ENCODE measurements around the gene LRTM2.

Gene LRTM2

DNA sequence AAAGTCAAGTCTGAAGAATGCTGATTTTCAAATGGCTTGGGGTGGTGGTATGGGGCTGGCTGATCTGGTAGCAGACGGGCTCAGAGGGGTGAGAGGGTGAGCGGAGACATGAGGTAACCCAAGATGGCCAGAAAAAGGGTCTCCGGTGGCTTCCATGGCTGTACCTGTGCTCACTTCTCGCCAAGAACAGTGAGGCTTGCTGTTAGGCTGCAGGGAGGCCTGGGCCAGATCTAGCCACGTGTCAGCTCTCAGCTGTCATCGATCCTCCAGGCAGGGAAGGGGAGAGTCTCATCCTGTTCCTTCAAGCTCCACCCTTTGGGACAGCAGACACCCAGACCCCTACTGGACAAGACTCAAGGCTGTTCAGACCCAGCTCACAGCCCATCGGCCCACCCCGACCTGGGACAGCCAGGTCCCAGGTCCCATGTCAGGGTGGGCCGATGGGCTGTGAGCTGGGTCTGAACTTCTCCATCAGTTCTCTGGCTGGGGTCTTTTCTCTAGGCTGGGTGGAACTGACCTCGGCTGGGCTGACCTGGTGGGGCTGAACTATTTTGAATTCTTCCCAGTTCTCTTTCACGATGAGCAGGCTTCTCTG is 9.0 kb downstream of the LRTM2 start:
- FAIRE-seq (no peak), DNase-seq (ENCODE audit: low spot score) (no peak)

DNA sequence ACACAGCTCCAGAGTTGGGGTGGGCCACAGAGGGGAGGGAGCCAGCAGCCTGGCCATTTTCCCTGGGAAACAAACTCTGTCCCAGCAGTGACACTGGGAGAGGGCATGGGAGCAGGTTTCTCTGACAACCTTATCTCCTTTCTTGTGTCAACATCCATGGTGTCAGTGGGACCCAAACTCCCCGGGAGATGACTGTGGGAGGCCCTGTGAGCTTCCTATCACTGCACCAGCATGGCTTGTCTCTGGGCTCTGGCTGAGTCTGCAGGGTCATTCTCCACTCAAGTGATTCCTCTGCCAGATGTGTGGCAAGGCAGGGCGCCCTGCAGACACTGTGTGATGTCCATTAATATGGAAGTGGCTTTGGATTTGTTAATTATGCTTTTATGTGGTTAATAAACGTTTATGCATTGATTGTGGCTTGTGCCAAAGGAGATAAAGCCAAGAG is 10.1 kb downstream of the LRTM2 start:
- FAIRE-seq (no peak), DNase-seq (ENCODE audit: low spot score) (no peak)

DNA sequence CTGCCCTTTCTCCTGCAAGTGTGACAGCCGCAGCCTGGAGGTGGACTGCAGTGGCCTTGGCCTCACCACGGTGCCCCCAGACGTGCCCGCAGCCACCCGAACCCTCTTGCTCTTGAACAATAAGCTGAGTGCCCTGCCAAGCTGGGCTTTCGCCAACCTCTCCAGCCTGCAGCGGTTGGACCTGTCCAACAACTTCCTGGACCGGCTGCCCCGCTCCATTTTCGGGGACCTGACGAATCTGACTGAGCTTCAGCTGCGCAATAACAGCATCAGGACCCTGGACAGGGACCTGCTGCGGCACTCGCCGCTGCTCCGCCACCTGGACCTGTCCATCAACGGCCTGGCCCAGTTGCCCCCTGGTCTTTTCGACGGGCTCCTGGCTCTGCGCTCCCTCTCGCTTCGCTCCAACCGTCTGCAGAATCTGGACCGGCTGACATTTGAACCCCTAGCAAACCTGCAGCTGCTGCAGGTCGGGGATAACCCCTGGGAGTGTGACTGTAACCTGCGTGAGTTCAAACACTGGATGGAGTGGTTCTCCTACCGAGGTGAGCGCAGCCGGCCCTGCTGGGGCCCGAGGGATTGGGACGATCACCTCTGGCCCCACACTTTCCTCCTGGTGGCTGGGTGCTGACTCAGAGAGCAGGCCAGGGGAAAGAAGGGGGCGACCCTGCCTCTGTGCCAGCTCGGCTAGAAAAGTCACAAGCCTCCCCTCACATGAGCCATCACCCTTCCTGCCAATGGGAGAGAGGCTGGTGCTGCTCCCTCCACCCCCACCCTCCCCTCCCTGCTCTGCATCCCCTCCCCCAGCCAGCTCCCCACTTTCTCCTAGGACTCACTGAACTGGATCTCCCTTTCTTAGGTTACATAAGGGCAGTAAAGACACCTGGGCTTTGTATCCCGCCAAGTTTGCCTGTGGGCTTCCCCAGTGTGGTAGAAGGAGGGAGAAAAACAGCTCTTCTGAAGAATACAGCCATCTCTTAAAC is 10.9 kb downstream of the LRTM2 start:
- DNase-seq (ENCODE audit: low spot score) = no peak
- no peak for FAIRE-seq

- FAIRE-seq = no peak
- DNase-seq (ENCODE audit: low spot score) = no peak
These were observed 12.6 kb downstream of the LRTM2 start for GRCh38 chr12:1832801-1833595.

DNA sequence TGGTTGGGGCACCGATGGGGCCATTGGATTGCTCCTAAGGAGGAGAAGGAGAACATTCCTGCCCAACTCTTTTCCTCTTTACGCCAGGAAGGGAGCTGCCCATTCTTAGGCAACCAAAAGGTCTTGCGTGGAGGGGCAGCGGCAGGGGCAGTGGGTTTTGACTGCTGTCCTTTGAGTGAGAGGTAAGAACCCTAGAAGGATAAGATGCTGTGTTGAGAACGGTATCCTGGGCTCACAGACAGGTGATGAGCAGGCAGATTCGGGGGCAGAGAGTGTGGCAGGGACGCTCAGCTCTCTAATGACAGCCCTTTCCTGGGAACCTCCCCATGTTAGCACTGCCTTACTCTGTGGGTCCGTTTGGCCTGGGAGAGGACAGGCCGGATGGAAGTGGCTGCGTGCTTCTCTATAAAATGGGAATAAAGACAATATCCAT is 13.2 kb downstream of the LRTM2 start:
- FAIRE-seq = no peak
- DNase-seq (ENCODE audit: low spot score) = no peak

- no peak for FAIRE-seq
- DNase-seq (ENCODE audit: low spot score) = no peak
These were observed 14.0 kb downstream of the LRTM2 start for GRCh38 chr12:1834186-1834925.

DNA sequence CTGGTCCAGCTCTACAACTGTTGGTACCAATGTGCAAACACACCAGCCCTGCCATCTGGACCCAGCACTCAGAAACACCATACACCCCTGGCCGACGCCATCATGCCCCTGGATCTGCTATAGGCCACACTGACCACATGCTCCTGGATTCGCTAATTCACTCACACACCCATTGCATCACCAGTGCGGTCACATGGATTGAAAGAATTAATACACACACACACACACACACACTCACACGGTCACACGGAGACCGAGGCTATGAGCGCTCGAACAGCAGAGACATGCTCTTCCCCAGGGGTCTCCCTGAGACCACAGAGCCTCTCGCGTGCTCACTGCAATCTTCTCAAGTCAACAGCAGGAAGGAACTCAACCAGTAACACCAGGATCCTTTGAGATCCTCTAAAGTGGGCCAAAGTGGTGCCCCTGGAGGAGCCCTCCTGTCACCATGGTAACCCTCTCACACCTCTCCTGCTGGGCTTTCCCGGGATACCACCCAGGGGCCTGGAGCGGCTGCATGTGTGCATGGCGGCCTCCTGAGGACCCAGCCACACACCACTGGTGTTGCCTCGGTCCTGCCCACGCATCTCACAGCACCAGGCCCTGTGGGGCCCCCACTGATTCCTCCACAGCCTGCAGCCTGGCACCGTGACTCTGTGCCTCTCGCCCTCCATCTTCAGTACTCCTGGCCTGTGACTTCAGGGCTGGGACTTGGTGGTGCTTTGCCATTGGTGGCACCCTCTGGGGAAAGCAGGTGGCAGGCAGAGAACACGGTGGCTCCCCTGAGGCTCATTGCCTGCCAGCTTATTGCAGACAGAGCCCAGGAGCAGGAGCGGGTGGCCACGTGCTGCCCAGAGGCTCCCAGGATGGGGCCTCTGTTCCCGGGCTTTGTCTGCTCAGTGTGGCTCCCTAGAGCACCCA is 15.1 kb downstream of the LRTM2 start:
- no peak for FAIRE-seq

GRCh38 chr12:1836241-1836803 is 16.0 kb downstream of the LRTM2 start:
- FAIRE-seq = no peak
- DNase-seq (ENCODE audit: low spot score) = no peak

More for the DNA sequence above, 15.1 kb downstream of the LRTM2 start:
- DNase-seq (ENCODE audit: low spot score) = no peak

GRCh38 chr12:1836854-1837421 is 16.6 kb downstream of the LRTM2 start:
- no peak for FAIRE-seq
- DNase-seq (ENCODE audit: low spot score) = peak; percentile 35

DNA sequence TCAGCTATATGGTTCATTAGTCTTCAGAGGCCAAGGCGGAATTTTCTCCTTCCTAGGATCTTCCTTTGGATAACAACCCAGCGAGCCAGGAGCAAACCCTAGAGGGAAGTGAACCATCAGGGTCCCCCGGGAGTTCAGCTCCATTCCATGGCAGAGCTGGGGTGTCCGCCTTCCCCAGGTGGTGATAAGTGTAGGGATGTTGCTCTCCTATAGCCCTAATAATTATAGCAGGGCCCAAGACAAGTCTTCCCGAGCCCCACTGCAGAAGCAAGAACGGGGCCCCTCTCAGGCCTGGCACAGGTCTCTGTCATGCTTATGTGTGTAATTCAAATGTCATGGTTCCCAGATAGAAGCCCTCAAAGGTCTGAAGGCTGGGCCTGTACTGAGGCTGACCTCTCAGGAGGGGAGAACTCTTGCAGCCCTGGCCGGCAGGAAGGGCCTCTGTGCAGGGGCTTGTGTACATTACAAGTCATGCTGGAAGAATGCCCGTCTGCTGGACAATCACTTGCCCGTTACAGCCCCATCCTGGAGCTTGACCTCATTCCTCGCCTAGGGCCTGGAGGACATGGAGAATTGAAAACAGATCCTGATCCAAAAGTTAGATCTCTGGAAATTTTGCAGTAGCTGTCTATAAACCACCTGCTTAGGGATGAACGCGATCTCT is 17.3 kb downstream of the LRTM2 start:
- peak; percentile 41 for DNase-seq (ENCODE audit: low spot score)
- FAIRE-seq = no peak

DNA sequence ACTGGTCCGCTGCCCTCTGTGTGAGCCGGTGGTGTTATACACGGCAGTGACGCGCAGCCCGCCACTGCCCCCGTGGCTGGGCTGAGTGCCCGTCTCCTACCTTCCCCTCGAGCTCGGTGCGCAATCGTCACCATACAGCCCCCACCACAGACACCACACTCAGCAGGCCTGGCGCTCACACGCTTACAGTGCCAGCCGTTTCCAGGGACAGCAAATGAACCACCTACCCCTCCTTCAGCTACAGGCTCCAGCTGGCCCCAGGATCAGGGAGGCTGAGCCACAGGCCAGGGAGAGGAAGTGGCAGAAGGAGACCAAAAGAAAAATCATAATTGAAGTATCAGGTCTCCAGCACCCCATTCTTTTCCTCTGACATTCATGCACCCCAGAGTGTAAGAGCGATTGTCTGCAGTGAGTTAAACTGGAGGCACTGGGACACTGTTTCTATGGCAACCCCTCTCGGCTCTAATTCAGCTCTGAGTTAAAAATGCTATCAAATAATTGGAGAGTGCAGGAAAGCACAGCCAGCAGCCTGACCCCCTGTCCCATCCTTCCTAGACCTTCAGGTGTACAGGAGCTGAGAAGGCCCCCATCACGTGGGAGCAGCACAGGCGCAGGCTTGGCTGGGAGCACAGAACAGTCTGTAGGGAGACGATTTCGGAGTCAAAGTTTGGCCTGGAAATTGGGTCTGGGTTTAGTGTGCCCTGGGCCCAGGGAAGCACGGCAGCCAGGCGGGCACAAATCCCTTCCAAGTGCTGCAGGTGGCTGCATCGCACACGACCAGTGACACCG is 18.0 kb downstream of the LRTM2 start:
- FAIRE-seq = no peak

DNA sequence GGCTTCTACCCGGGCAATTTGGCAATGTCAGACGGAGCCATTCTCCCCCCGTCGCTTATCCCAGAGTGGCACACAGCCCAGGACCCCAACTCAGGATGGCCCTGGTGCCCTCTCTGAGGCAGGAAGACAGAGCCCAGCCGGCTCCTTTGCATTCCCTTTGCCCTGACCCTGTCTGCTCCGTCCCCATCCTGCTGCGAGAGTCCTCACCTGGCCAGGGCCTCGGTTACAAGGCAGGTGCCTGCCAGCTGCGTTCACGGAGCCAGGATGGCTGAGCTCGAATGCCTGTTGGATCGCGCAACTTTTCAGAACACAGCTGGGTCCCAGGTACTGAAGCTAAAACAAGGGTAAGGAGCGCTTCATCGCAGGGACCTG is 18.6 kb downstream of the LRTM2 start:
- DNase-seq (ENCODE audit: low spot score) (no peak), FAIRE-seq (no peak)

More for the DNA sequence above, 18.0 kb downstream of the LRTM2 start:
- no peak for DNase-seq (ENCODE audit: low spot score)

DNA sequence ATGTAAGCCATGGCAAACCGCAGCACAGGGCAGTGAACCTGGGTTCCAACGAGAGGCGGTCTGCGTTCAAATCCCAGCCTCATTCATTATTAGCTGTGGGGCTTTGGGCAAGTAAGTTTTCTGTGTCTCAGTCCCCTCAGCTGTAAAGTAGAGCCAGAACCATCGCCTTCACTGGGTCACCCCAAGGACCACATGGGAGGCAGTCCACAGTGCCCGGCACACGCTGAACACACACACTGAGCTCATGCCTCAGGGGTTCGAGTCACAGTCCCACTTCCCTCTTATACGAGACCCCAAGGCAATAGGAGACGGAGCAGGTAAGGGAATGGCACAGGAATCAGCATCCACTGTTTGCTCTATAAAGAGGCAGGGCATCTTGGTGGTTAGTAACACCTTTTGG is 19.1 kb downstream of the LRTM2 start:
- FAIRE-seq (no peak), DNase-seq (ENCODE audit: low spot score) (no peak)

GRCh38 chr12:1839956-1840951 is 19.9 kb downstream of the LRTM2 start:
- FAIRE-seq = no peak
- no peak for DNase-seq (ENCODE audit: low spot score)

- FAIRE-seq (no peak), DNase-seq (ENCODE audit: low spot score) (no peak)
These were observed 20.6 kb downstream of the LRTM2 start for GRCh38 chr12:1840981-1841425.

DNA sequence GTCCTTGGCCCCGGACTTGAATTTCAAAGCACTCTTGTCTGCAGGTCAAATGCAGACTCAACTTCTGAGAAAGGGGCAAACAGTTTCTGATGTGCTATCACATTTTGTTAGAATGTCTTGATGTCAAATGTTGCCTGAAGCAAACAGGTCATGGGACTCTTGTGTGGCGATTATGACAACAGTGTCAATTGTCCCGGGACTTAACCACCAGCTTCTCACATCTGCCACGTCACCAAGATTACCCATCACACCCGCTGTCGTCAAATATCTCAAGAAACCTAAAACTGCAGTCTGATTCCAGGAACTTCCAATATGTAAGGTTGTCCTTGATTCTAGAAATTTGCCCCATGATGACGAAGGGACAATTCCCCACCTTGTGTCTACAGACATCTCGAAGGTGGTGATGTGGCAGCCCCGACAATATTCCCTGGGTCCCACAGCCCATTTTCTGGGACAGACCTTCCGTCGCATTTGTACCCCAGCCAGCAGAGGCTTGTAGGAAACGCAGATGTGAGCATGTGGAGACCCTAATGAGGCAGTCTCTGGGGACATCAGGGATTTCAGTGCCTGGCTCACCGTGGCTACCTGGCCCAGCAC is 21.3 kb downstream of the LRTM2 start:
- no peak for DNase-seq (ENCODE audit: low spot score)
- FAIRE-seq = no peak

All from RCC 7860 (cell line).